Stimulated activated CD8-positive, alpha-beta memory T cell treated with anti-CD3 and anti-CD28 coated beads, Interleukin-4, amount 100 ng/mL, for 48 hours (primary cell): Measurements from ENCODE around the gene HDAC11.
"Not testable (repeated sequence)": the region's sequence is repeated elsewhere in the genome, so short reads cannot be mapped to it uniquely, and the experiment has no call there.

Experiments
- DNase-seq: peaks from one replicate; pipeline ENCODE4 v3.0.0-alpha.2; 2020

HDAC11 gene

DNA sequence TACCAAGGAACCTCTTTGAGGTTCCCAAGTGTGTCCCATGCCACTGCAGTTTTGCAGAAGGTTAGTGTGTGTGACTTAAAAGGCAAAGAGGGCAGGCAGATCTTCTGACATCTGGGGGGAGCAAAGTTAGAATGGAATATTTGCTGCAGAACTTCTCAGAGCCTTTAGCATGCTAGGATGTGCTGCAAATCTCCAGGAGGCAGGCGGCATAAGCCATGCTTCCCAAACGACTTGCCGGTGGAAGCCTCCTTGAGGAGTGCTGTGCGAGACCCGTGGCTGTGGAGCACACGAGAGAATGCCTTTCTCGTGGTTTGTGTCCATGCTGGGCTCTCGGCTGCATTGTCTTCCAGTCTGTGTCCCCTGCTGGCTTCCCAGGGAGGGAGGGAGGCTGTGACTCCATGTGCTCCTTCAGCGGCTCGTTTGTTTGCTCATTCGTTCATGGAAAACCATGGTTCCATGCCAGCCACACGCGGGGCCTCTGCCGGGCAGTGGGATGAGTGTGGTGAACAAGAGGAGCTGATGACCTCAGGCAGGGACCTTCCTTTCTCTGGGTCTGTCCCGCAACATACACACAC, 13.8 kb downstream of the HDAC11 start:
- no peak for DNase-seq

DNA sequence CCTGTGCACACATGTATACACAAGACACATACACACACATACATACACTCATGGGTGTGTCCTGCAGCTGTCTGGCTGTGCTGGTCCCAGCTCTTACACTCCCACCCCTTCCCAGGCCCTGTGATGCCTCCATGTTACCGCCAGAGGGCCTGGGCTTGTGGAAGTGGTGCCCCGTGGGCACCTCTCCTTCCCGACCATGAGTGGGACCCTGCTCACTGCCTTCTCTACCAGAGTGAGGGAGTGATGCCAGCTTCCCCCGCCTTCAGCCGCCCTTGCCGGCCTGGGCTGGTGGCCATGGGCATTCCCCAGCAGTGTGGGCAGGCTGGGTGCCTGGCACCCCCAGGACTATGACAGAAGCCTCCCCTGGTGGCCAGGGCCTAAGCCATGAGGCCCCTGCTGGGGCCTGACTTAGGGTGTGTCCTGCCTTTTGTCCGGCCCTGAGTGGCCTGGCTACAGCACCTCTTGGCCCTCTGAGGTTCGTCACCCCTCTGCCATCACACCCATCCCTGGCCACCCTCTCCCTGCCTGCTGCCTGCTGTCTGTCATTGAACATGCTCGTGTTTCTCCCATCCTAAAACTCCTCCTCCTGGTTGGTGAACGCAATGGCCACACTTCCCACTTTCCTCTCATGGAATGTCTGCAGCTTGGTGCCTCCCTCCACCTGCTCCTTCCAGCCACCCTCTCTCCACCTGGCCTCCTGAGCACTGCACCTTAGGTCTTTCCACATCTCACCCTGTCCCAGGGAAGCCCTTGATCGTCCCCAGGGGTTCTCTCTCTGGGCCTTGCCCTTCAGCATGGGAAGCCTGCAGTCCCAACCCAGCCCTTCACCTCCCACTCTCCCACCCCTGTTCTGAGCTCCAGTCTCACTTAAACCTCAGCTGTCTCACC, 14.6 kb downstream of the HDAC11 start:
- no peak for DNase-seq

- no peak for DNase-seq
Measured at GRCh38 chr3:13495351-13495813, 15.3 kb downstream of the HDAC11 start.

DNA sequence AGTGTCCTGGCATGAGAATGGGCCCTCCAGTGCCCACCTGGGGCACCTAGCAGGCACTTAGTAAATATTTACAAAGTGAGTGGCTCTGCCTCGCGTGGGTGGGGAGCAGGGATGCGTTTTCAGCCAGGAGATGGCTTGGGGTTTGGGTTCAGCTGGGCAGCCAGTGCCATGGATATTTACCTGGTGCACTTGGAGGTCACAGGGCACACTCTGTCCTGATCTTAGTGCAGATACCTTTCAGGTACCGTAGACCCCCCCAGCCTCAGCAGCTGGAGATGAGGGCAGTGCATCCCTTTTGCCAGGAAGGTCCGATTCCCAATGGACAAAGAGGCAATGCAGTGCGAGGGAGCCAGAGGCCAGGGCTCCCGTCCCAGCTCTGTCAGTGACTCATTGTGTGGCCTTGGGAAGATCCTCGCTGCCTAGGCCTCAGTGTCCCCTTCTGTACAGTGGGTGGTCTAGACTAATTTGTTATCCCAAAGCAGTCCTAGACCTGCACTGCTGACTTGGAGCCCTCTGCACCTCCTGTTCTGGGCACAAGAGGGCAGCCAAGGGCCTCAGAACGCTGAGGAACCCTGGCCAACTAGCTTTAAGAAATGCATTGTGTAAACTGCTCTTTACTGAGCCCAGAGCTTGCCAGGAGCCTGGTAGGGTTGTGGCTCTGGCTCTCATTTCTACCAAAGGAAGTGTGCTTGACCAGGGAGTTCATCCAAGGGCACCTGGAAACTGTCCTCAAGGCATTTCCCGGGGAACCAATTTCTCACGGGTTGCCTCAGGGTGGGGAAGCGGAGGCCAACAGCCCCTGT, 16.0 kb downstream of the HDAC11 start:
- peak; percentile 83 for DNase-seq

DNA sequence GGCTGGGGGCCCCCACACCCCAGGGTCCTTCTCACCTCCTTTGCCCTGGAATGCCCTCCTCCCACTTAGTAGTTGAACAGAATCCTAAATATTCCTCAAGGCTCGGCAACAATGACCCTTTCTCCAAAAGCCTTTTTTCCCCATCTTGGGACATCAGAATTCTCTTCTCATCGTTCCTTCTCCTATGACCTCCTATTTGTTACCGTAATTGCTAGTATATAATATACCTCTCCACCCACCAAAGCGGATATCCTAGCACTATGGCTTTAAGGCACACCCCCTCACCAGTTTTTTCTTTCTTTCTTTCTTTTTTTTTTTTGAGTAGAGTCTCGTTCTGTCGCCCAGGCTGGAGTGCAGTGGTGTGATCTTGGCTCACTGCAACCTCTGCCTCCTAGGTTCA, 16.8 kb downstream of the HDAC11 start:
- no peak for DNase-seq

- DNase-seq, result no peak
Measured at GRCh38 chr3:13497386-13497785, 17.3 kb downstream of the HDAC11 start.

GRCh38 chr3:13498354-13499060, 18.4 kb downstream of the HDAC11 start:
- DNase-seq, result no peak

GRCh38 chr3:13499246-13499645, 19.1 kb downstream of the HDAC11 start:
- not testable (repeated sequence) for DNase-seq

GRCh38 chr3:13500133-13500885, 20.2 kb downstream of the HDAC11 start:
- peak; percentile 45 for DNase-seq

DNA sequence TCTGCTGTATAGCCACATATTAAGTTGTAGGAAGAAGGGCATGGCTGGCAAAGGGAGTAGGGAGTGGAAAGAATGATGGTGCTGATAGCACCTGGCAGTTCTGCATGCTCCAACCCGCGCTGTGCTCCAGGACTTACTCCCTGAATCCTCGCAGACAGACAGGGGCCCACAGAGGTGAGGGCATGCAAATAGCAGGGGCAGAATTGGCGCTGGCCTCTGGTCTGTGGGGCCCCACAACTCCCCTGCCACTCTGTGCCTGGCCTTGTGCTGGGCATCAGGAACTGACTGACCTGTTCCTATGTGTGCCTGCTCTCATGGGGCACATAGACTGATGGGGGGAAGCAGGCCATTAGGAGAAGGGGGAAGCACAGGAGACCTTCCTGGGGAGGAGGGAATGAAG, 20.9 kb downstream of the HDAC11 start:
- DNase-seq, result no peak

- DNase-seq, result no peak
Measured at GRCh38 chr3:13501521-13501920, 21.4 kb downstream of the HDAC11 start.

GRCh38 chr3:13501958-13502790, 22.1 kb downstream of the HDAC11 start:
- DNase-seq, result no peak

- DNase-seq, result no peak
Measured at GRCh38 chr3:13502791-13503060, 22.6 kb downstream of the HDAC11 start.

GRCh38 chr3:13504161-13504831, 24.2 kb downstream of the HDAC11 start:
- DNase-seq, result no peak

DNA sequence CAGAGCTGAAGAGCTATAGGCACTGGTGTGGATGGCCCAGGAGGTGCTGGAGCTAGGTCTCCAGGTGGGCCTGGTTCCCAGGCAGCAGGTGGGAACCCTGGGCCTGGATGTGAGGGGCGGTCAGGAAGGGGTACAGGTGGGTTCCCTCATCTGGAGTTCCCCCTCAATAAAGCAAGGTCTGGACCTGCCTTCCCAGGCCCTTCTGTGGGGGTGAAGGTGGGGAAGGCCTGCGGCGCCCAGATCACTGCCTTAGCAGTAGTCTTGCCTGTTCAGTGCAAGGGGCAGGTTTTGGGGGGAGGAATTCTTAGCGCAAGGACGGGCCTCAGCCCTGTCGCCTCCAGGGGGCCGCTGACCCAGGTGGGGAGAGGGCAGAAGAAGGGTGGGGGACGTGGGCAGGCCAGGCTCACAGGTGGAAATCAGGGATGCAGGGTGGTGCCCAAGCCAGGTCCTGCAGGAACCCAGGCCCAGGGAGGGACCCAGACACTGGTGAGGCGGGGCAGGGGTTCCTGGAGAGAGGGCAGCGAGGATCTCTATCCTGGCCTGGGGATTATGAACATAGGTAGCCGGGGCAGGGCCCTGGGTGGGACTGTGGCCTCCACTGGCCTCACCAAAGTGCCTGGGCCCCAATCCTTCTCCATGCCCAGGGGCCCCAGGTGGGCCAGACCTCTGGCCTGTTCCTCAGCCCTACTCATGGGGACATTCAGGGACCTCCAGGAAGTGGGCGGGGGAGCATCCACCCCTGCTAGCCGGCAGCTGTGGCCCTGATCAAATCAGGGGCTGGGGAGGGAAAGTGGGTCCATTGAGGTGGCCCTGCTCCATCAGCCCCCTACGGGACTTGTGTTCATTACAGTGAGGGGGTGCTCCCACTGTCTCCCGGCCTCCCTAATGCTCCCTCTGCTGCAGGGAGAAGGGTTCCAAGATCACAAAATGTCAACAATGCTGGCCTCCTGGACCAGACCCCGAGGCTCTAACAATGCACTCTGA, 25.3 kb downstream of the HDAC11 start:
- DNase-seq, result no peak

DNA sequence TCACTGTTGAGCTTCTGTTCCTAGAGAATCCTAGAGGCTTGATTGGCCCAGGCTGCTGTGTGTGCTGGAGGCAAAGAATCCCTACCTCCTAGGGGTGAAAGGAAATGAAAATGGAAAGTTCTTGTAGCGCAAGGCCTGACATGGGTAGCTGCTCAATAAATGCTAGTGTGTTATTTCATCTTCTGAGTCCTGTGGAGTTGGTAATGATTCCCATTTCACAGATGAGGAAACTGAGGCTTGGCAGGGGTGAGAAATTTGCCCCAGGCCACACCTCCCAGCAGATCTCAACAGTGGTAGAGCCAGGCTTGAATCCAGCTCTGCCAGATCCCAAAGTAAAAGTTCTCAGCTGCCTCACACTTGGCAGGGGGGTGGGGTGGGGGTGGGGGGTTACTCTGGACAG, 26.1 kb downstream of the HDAC11 start:
- no peak for DNase-seq

GRCh38 chr3:13506680-13507079, 26.6 kb downstream of the HDAC11 start:
- no peak for DNase-seq

DNA sequence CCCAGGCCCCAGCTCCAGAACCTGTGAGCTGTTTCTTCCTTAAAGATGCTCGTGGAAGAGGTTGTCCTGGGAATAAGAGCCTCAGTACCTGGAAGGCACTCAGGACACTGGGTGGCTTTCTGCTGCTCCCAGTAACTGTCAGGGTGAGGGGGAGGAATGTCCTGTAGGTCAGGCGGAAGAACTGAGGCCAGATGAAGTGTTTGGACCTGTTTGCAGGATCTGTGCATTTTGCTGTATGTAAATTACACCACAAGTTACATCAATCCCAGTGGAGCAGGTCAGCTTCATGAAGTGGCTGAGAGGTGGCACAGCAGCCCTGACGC, 27.1 kb downstream of the HDAC11 start:
- no peak for DNase-seq

DNA sequence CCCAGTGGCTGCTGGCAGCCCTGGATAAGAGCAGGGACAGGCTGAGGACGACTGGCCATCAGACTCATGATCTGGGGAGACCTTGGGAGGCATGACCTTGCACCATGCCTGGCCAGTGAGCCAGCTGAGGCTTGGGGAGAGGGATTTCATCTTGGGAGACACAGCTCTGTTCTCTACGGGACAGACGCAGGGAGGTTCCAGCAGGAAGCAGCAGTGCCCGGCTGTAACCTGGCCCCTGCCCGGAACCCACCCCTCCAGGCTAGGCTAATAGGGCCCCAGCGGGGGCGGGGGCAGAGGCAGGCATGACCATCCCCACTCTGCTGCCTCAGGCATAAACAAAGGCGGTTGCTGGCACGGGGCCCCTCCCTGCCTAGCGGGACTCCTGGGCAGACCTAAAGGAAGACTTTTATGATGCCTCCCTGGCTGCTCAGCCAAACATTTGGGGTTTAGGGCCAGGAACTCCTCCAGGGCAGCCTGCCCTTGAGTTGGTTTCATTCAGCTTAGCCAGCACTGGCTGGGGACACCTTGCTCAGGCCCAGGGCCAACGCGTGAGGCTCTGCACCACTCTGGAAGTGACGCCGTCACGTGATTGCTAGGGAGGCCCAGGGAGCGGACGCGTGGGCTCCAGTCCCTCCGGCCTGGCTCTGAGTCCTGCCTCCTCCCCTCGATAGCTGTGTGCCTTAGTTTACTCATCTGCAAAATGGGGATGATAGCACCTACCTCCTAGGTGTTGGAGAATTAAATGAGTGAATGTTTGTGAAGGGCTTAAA, 27.6 kb downstream of the HDAC11 start:
- DNase-seq, result no peak
